GM21825 (cell line): ENCODE measurements around the gene DDX1.
A peak's percentile ranks its signal among the peaks of the same experiment; 100 is the strongest.
"Not testable (repeated sequence)": the region's sequence is repeated elsewhere in the genome, so short reads cannot be mapped to it uniquely, and the experiment has no call there.

ENCODE experiments used
- ATAC-seq: cut with Tn5 transposase; IDR thresholded peaks from one replicate; pipeline ENCODE4 v1.9.1; 2021; ENCODE audit warnings: mild to moderate bottlenecking, moderate library complexity; ENCODE audit not compliant: unreplicated experiment

Gene DDX1

GRCh38 chr2:15591692-15592463 lies at the start of gene DDX1:
TSS of gene DDX1 (plus strand) at chr2:15591868. CDS start at chr2:15591934, 66 bp downstream.
- peak; percentile 96 for ATAC-seq

GRCh38 chr2:15542269-15542668 lies 49.4 kb upstream of the DDX1 start:
- ATAC-seq: not testable (repeated sequence)

- ATAC-seq: no peak
Measured at GRCh38 chr2:15543053-15543452, 48.6 kb upstream of the DDX1 start.

GRCh38 chr2:15543541-15543940 lies 48.1 kb upstream of the DDX1 start:
- ATAC-seq: no peak

- no peak for ATAC-seq
Measured at GRCh38 chr2:15544227-15544626, 47.4 kb upstream of the DDX1 start.

- no peak for ATAC-seq
Measured at GRCh38 chr2:15546297-15547098, 45.2 kb upstream of the DDX1 start.

GRCh38 chr2:15547115-15547876 lies 44.4 kb upstream of the DDX1 start:
- no peak for ATAC-seq

GRCh38 chr2:15548974-15549373 lies 42.7 kb upstream of the DDX1 start:
- no peak for ATAC-seq

- no peak for ATAC-seq
Measured at GRCh38 chr2:15553519-15553918, 38.1 kb upstream of the DDX1 start.

- ATAC-seq: no peak
Measured at GRCh38 chr2:15553951-15554350, 37.7 kb upstream of the DDX1 start.

GRCh38 chr2:15554525-15555218 lies 37.0 kb upstream of the DDX1 start:
- no peak for ATAC-seq

GRCh38 chr2:15555760-15556193 lies 35.9 kb upstream of the DDX1 start:
- ATAC-seq: no peak

- ATAC-seq: no peak
Measured at GRCh38 chr2:15556311-15556930, 35.2 kb upstream of the DDX1 start.

GRCh38 chr2:15557887-15558311 lies 33.8 kb upstream of the DDX1 start:
- no peak for ATAC-seq

GRCh38 chr2:15559379-15560139 lies 32.1 kb upstream of the DDX1 start:
- ATAC-seq: no peak

GRCh38 chr2:15560140-15560987 lies 31.3 kb upstream of the DDX1 start:
- peak; percentile 40 for ATAC-seq

GRCh38 chr2:15560988-15561573 lies 30.6 kb upstream of the DDX1 start, which contains the start of gene NBAS:
TSS of gene NBAS (minus strand) at chr2:15561334. CDS start at chr2:15561304, 30 bp downstream.
- ATAC-seq: peak; percentile 80
